ENCODE measurements around the gene MRPL46. TPM values are rescaled to one million over a fixed set of nuclear protein-coding genes. Genes with fewer than 3 reads are reported as not detected.

MRPL46 gene
- total and polyA plus RNA-seq, 12 donors = 31.7 to 194 (median 45.1) TPM

- H3K27me3 ChIP-seq = no peaks in the 10 kb centered on the region
- intact Hi-C loops (cut with DNase I) = no loop called here
- no peak overlapping the region for H3K4me3 ChIP-seq
- H3K4me1 ChIP-seq (replicated peaks in 1 of 2) = no peaks in the 10 kb centered on the region
- H3K27ac ChIP-seq = no peak overlapping the region
- WGBS, 4 donors = 50 to 55% (median 52%) methylated on average over 1 of the region's 1 CpG
- H3K36me3 ChIP-seq (replicated peaks in 1 of 2) = peaks cover 0 to 18% of the 10 kb centered on the region in 2 donors
- TF ChIP-seq POLR2A (IDR thresholded peaks at IDR 0.05) (no peak), CTCF (IDR thresholded peaks at IDR 0.05) (no peak)
- no peak for DNase-seq
- no peaks in the 10 kb centered on the region for H3K9me3 ChIP-seq (replicated peaks in 1 of 3)
Observed at GRCh38 chr15:88482263-88482662, 15.1 kb upstream of the MRPL46 start.

DNA sequence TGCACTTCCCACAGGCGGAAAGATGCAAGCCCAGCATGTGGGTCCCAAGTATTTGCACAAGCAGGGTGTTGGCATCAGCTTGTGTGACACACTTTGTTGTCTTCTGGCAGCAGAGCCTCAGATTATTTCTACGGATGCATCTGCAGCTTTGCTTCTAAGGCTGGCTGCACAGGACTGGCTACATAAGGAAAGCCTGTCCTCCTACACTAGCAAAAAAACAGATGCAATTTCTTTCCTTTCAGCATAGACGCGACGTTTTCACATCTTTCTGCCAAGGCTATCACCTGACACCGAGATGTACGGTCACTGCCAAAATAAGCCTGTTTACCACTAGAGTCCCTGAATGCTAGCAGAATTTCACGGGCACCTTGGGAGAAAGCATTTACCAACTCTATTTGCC is 13.8 kb upstream of the MRPL46 start:
- TF ChIP-seq CTCF (IDR thresholded peaks at IDR 0.05) (no peak), POLR2A (IDR thresholded peaks at IDR 0.05) (no peak)
- WGBS, 4 donors = 58 to 74% (median 66%) methylated on average over 7 to 8 of the region's 8 CpGs
- H3K27me3 ChIP-seq = no peaks in the 10 kb centered on the region
- H3K4me3 ChIP-seq = no peak overlapping the region
- peaks cover 0 to 27% of the 10 kb centered on the region in 2 donors for H3K36me3 ChIP-seq (replicated peaks in 1 of 2)
- H3K27ac ChIP-seq = no peak overlapping the region
- no peaks in the 10 kb centered on the region for H3K9me3 ChIP-seq (replicated peaks in 1 of 3)
- H3K4me1 ChIP-seq (replicated peaks in 1 of 2) = peaks cover 0 to 4% of the 10 kb centered on the region in 2 donors
- intact Hi-C loops (cut with DNase I) = no loop called here
- peak in 1 of 7 donors; percentile 41 for DNase-seq

GRCh38 chr15:88479169-88479568 is 12.0 kb upstream of the MRPL46 start:
- no peak overlapping the region for H3K4me3 ChIP-seq
- H3K9me3 ChIP-seq (replicated peaks in 1 of 3) = no peaks in the 10 kb centered on the region
- peaks cover 0 to 4% of the 10 kb centered on the region in 2 donors for H3K4me1 ChIP-seq (replicated peaks in 1 of 2)
- peak in 2 of 6 experiments; percentile 4 to 29 for TF ChIP-seq CTCF (IDR thresholded peaks at IDR 0.05)
- TF ChIP-seq POLR2A (IDR thresholded peaks at IDR 0.05) = no peak
- peaks cover 0 to 40% of the 10 kb centered on the region in 2 donors for H3K36me3 ChIP-seq (replicated peaks in 1 of 2)
- WGBS, 4 donors = 84 to 91% (median 89%) methylated on average over 3 of the region's 3 CpGs
- DNase-seq = peak in 1 of 7 donors; percentile 47
- intact Hi-C loops (cut with DNase I) = loop anchor here (5.0 kb wide), 3 partner anchors 133 to 353 kb away; no protein-coding TSS in a partner anchor
- no peak overlapping the region for H3K27ac ChIP-seq
- no peaks in the 10 kb centered on the region for H3K27me3 ChIP-seq

DNA sequence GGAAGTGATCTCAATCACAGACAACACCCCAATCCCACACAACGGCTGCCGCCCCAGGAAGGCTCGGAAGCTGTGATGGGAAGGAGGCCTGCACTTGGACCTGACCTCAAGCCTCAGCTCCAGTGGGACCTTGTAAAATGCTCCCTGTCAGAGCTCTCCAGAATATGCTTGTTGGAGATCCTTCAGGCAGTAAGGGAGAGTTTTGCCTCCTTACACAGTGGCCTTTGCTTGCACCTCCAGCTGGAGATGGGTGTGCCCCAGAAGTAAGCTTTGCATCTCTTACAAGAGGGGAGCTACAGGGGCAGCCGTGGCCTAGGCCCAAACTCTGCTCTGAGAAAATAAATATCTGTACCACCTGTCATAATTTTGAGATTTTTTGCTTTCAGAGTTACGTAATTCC is 10.7 kb upstream of the MRPL46 start:
- intact Hi-C loops (cut with DNase I) = loop anchor here (5.0 kb wide), 3 partner anchors 134 to 354 kb away; no protein-coding TSS in a partner anchor
- WGBS, 4 donors = 86 to 97% (median 90%) methylated on average over 5 of the region's 5 CpGs
- H3K27ac ChIP-seq = no peak overlapping the region
- peaks cover 0 to 50% of the 10 kb centered on the region in 2 donors for H3K36me3 ChIP-seq (replicated peaks in 1 of 2)
- no peaks in the 10 kb centered on the region for H3K9me3 ChIP-seq (replicated peaks in 1 of 3)
- DNase-seq = peak in 1 of 7 donors; percentile 48
- H3K4me3 ChIP-seq = no peak overlapping the region
- H3K27me3 ChIP-seq = no peaks in the 10 kb centered on the region
- TF ChIP-seq POLR2A (IDR thresholded peaks at IDR 0.05) (no peak), CTCF (IDR thresholded peaks at IDR 0.05) (no peak)
- H3K4me1 ChIP-seq (replicated peaks in 1 of 2) = peaks cover 0 to 4% of the 10 kb centered on the region in 2 donors
